HepG2 (cell line): ENCODE data around the gene GZF1. TPM values are rescaled to one million over a fixed set of nuclear protein-coding genes. Genes with fewer than 3 reads are reported as not detected.

ENCODE experiments used
- ATAC-seq: fragments of 200-7000 bp; cut with Tn5 transposase; 3 replicates; pipeline ENCODE4 v1.9.1; 2020; ENCODE audit warnings: mild to moderate bottlenecking, moderate library complexity
- BruUV-seq: library from RNA; stranded (reverse); fragments of 400-500 nt; replicated peaks from 2 replicates; lab custom pipeline; 2021; lab: Mats Ljungman, UMichigan
- CTCF ChIA-PET: fragments of 300-600 bp; formaldehyde crosslinking; extraction: SDS; loops from one replicate; lab custom pipeline; 2021; ENCODE audit warnings: low total read pairs, inconsistent platforms, low intra/inter-chr PET ratio; lab: Yijun Ruan, JAX
- POLR2A ChIA-PET: fragments of 350-600 bp; sonication (Branson Sonifier 250); formaldehyde crosslinking; loops from one replicate; lab custom pipeline; 2020; ENCODE audit warnings: antibody characterized with exemption, inconsistent platforms; lab: Yijun Ruan, JAX
- DNase-seq: peaks from one replicate; pipeline ENCODE4 v3.0.0-alpha.2; 2015; ENCODE audit warnings: low spot score
- FAIRE-seq: peaks from 3 replicates; lab custom pipeline; 2011; peaks lifted over from hg19 to GRCh38; lab: Jason Lieb, UNC
- H2AFZ ChIP-seq: one replicate; pipeline ENCODE4 v1.6.1; 2011; ENCODE audit warnings: low read length, inconsistent platforms
- H3K27ac ChIP-seq: fragments of 300-600 bp; 3 replicates; pipeline ENCODE4 v1.8.0; 2011; ENCODE audit warnings: mixed run types, mild to moderate bottlenecking, mixed read lengths, low read length, inconsistent platforms; ENCODE audit not compliant: insufficient read depth; ENCODE audit errors: extremely low read length
- H3K27me3 ChIP-seq, 2 experiments: fragments of 200-600 bp in 1 of 2; 2 replicates in 1 of 2; 3 replicates in 1 of 2; pipeline versions ENCODE4 v1.6.0 to v1.8.0; 2011; ENCODE audit warnings: low read length in 2 of 2, mild to moderate bottlenecking in 2 of 2, moderate library complexity in 2 of 2, inconsistent platforms in 1 of 2; ENCODE audit not compliant: insufficient read depth in 2 of 2, control insufficient read depth in 1 of 2
- H3K36me3 ChIP-seq, 2 experiments: fragments of 200-600 bp in 1 of 2; replicated peaks in 1 of 2; 2 replicates in 1 of 2; 3 replicates in 1 of 2; pipeline versions ENCODE4 v1.5.1 to v1.8.0; 2011; ENCODE audit warnings: low read length in 2 of 2, inconsistent platforms in 1 of 2; ENCODE audit not compliant: insufficient read depth in 2 of 2, control insufficient read depth in 1 of 2
- H3K4me1 ChIP-seq: 2 replicates; pipeline ENCODE4 v1.5.1; 2012; ENCODE audit warnings: low read length, inconsistent platforms; ENCODE audit not compliant: insufficient read depth
- H3K4me2 ChIP-seq: 2 replicates; pipeline ENCODE4 v1.6.0; 2011; ENCODE audit warnings: low read depth, low read length, inconsistent platforms
- H3K4me3 ChIP-seq, 3 experiments: fragments of 200-600 bp in 1 of 3; sonication (generic), shearing (Covaris generic) in 1 of 3; replicated peaks in 1 of 3; 2 replicates each; pipeline ENCODE4 v1.5.1; 2011 to 2016; ENCODE audit warnings: low read length in 3 of 3, inconsistent platforms in 2 of 3, low read depth in 2 of 3, mild to moderate bottlenecking in 2 of 3, control low read depth in 1 of 3, mixed read lengths in 1 of 3; ENCODE audit not compliant: insufficient read depth in 1 of 3
- H3K79me2 ChIP-seq: one replicate; pipeline ENCODE4 v1.6.1; 2011; ENCODE audit warnings: low read length, inconsistent platforms; ENCODE audit not compliant: insufficient read depth
- H3K9ac ChIP-seq: 2 replicates; pipeline ENCODE4 v1.6.0; 2011; ENCODE audit warnings: mild to moderate bottlenecking, low read depth, low read length, inconsistent platforms; ENCODE audit not compliant: insufficient read depth
- H3K9me3 ChIP-seq: 2 replicates; pipeline ENCODE4 v1.5.1; 2012; ENCODE audit warnings: mild to moderate bottlenecking, low read length
- H4K20me1 ChIP-seq: 2 replicates; pipeline ENCODE4 v1.6.0; 2011; ENCODE audit warnings: inconsistent platforms, mild to moderate bottlenecking, low read length, moderate library complexity; ENCODE audit not compliant: insufficient read depth
- ARID4A ChIP-seq: sonication (generic); formaldehyde crosslinking; IDR thresholded peaks from 2 replicates; pipeline ENCODE4 v1.5.0; 2020; ENCODE audit warnings: mild to moderate bottlenecking, missing genetic modification reagents, borderline replicate concordance
- DMAP1 ChIP-seq: IDR thresholded peaks from 2 replicates; pipeline ENCODE4 v1.6.1; 2016
- MTF2 ChIP-seq: sonication (generic); formaldehyde crosslinking; IDR thresholded peaks from 2 replicates; pipeline ENCODE4 v1.5.0; 2020; ENCODE audit warnings: missing genetic modification reagents, borderline replicate concordance
- U2AF1 ChIP-seq: fragments of 200-400 bp; formaldehyde crosslinking; optimal IDR thresholded peaks from 2 replicates; pipeline ENCODE3; 2017; ENCODE audit warnings: mild to moderate bottlenecking, low read depth, low read length
- ZNF550 ChIP-seq: sonication (generic); formaldehyde crosslinking; IDR thresholded peaks from 2 replicates; pipeline ENCODE4 v1.4.0; 2020; ENCODE audit warnings: mild to moderate bottlenecking, missing genetic modification reagents, borderline replicate concordance
- WGBS: methylation state at CpG from one replicate; pipeline ENCODE4 v1.1.6; 2017; ENCODE audit warnings: low lambda C conversion rate; 5-methylcytosine and 5-hydroxymethylcytosine counted together
- in situ Hi-C: cut with HindIII; loops from 2 replicates; pipeline ENCODE4 v1.10.0; 2017; ENCODE audit warnings: low pct_unique_long_range_greater_than_20kb; ENCODE audit not compliant: extremely low pct_ligation_motif_present
- intact Hi-C: fragments of 100-400 bp; cut with micrococcal nuclease; formaldehyde crosslinking; loops from one replicate; pipeline ENCODE4 v1.10.0; 2022; ENCODE audit not compliant: unreplicated experiment
- polyA plus RNA-seq, 8 experiments: library from polyadenylated mRNA; depleted of rRNA in 3 of 8; stranded (reverse) in 7 of 8; unstranded in 1 of 8; fragments of >200 nt; fragmentation: Illumina TruSeq in 4 of 8; extraction: Trizol in 4 of 8; gene quantifications; 2 replicates each; pipeline versions ENCODE4 v1.2.1 to v1.2.3, GENCODE V29; 2011 to 2016; ENCODE audit warnings: low read depth in 4 of 8, missing spikeins in 1 of 8, mixed read lengths in 1 of 8; ENCODE audit not compliant: insufficient read depth in 1 of 8
- total RNA-seq, 5 experiments: library from RNA; depleted of rRNA; stranded (reverse); fragments of >200 nt; fragmentation: Illumina TruSeq; extraction: Trizol; gene quantifications; 2 replicates each; pipeline ENCODE4 v1.2.3, GENCODE V29; 2016; ENCODE audit warnings: low read depth in 1 of 5
- TF ChIP-seq, protein P1 (sequence below): sonication (generic); formaldehyde crosslinking; IDR thresholded peaks from 2 replicates; pipeline ENCODE4 v1.4.0; 2020; ENCODE audit warnings: missing genetic modification reagents
- TF ChIP-seq, protein P2 (sequence below): sonication (generic); formaldehyde crosslinking; IDR thresholded peaks from 2 replicates; pipeline ENCODE4 v1.5.1; 2020; ENCODE audit warnings: mild to moderate bottlenecking, missing genetic modification reagents, moderate library complexity

The GZF1 gene
- total and polyA plus RNA-seq, 2 of the 13 experiments (the other 11 are each of a cell fraction or from before 2014, with no cell fraction given), result 16.9 to 26.0 TPM

DNA sequence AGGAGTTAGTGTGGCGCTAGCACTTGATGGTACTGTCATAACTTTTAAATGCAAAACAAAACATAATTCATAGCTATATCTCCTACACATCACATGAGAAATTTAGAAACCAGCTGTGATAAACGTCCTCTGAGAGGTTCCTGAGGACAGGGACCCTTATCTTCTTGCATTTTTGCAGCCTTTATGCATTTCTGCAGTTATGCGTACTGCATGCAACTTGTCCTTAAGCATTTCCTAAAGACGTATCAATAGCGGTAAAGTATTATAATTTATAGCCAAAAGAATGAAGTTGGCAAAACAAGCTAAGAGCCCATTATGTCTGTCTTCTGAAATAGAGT is 57.6 kb downstream of the GZF1 start:
- Histone ChIP-seq H4K20me1 (peaks cover 10% of the 10 kb centered on the region; the same call in 1 of the 2 replicates), H3K27ac (peak overlapping the region; percentile 66), H2AFZ (no peak overlapping the region), H3K4me2 (peak overlapping the region; percentile 94), H3K4me3 (peak overlapping the region; percentile 76 to 99 (median 93); a peak in 5 of 6 replicates), H3K27me3 (no peaks in the 10 kb centered on the region), H3K36me3 (no peaks in the 10 kb centered on the region), H3K9me3 (no peaks in the 10 kb centered on the region), H3K9ac (peak overlapping the region; percentile 85), H3K79me2 (peaks cover 53% of the 10 kb centered on the region), H3K4me1 (peaks cover 65% of the 10 kb centered on the region)
- no peak for DNase-seq
- ATAC-seq, result no peak
- intact Hi-C loops, result no loop called here
- CTCF ChIA-PET, result no interaction called here
- POLR2A ChIA-PET, result interaction anchor here (1.3 to 5.0 kb wide), 9 partner anchors 17 to 217 kb away, joined by 3 to 56 read pairs (median 4); partner anchors contain the start of gene NXT1
- no peak for TF ChIP-seq U2AF1
- no peak for TF ChIP-seq DMAP1 (CRISPR knock-in tag)
- no peak for TF ChIP-seq MTF2 (CRISPR knock-in tag)
- TF ChIP-seq, protein P1, sequence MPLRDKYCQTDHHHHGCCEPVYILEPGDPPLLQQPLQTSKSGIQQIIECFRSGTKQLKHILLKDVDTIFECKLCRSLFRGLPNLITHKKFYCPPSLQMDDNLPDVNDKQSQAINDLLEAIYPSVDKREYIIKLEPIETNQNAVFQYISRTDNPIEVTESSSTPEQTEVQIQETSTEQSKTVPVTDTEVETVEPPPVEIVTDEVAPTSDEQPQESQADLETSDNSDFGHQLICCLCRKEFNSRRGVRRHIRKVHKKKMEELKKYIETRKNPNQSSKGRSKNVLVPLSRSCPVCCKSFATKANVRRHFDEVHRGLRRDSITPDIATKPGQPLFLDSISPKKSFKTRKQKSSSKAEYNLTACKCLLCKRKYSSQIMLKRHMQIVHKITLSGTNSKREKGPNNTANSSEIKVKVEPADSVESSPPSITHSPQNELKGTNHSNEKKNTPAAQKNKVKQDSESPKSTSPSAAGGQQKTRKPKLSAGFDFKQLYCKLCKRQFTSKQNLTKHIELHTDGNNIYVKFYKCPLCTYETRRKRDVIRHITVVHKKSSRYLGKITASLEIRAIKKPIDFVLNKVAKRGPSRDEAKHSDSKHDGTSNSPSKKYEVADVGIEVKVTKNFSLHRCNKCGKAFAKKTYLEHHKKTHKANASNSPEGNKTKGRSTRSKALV (CRISPR knock-in tag), result 0 out of 2 replicates have a peak, but pooled peaks have one; percentile 11
- TF ChIP-seq, protein P2, sequence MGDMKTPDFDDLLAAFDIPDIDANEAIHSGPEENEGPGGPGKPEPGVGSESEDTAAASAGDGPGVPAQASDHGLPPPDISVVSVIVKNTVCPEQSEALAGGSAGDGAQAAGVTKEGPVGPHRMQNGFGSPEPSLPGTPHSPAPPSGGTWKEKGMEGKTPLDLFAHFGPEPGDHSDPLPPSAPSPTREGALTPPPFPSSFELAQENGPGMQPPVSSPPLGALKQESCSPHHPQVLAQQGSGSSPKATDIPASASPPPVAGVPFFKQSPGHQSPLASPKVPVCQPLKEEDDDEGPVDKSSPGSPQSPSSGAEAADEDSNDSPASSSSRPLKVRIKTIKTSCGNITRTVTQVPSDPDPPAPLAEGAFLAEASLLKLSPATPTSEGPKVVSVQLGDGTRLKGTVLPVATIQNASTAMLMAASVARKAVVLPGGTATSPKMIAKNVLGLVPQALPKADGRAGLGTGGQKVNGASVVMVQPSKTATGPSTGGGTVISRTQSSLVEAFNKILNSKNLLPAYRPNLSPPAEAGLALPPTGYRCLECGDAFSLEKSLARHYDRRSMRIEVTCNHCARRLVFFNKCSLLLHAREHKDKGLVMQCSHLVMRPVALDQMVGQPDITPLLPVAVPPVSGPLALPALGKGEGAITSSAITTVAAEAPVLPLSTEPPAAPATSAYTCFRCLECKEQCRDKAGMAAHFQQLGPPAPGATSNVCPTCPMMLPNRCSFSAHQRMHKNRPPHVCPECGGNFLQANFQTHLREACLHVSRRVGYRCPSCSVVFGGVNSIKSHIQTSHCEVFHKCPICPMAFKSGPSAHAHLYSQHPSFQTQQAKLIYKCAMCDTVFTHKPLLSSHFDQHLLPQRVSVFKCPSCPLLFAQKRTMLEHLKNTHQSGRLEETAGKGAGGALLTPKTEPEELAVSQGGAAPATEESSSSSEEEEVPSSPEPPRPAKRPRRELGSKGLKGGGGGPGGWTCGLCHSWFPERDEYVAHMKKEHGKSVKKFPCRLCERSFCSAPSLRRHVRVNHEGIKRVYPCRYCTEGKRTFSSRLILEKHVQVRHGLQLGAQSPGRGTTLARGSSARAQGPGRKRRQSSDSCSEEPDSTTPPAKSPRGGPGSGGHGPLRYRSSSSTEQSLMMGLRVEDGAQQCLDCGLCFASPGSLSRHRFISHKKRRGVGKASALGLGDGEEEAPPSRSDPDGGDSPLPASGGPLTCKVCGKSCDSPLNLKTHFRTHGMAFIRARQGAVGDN, result no peak
- no peak for TF ChIP-seq ARID4A
- TF ChIP-seq ZNF550 (CRISPR knock-in tag), result no peak
- no peak for FAIRE-seq
- no TSS peak for BruUV-seq
- 66% methylated on average over 5 of the region's 5 CpGs for WGBS
- in situ Hi-C loops, result no loop called here
